Measurements from ENCODE around the gene DNAJC19.

DNAJC19 gene

DNA sequence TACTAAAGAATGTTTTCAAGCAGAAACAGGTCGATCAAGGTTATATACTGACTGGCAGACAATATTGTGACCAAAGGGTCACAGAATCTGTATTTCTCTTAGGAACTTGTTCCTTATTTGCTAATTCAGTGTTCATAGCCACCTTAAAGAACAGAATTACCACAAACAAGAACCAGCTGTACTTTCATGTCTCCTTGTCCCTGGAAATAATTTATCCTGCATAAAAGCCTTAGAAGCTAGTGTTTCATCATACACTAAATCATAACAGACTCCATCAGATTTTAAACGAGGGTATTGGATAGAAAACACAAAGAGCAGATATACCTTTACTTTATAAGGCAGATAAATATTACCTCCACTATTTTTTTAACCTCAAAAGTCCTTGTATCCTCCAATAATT is 6.4 kb downstream of the DNAJC19 start:
- Histone ChIP-seq H3K27ac (ENCODE audit: insufficient read depth in 1 of 2, low read depth in 1 of 2, low read length in 2 of 2, poor library complexity in 1 of 2, severe bottlenecking in 2 of 2) (no peak overlapping the region), H3K36me3 (ENCODE audit: control insufficient read depth in 4 of 4, insufficient read depth in 4 of 4, low read length in 3 of 4) (peaks cover 17 to 43% (median 22%) of the 10 kb centered on the region in 4 experiments), H3K4me1 (ENCODE audit: control extremely low read depth in 1 of 4, control insufficient read depth in 4 of 4, insufficient read depth in 4 of 4, low read length in 3 of 4) (peaks cover 0 to 2% (median under 1%) of the 10 kb centered on the region in 4 experiments), H3K27me3 (replicated peaks in 2 of 5; ENCODE audit: control insufficient read depth in 4 of 5, insufficient read depth in 5 of 5, low read length in 4 of 5) (no peaks in the 10 kb centered on the region), H3K4me3 (ENCODE audit: control insufficient read depth in 1 of 7, extremely low read depth in 1 of 7, insufficient read depth in 4 of 7, low read depth in 2 of 7, low read length in 6 of 7) (no peak overlapping the region), H3K9me3 (ENCODE audit: control extremely low read depth in 1 of 5, control insufficient read depth in 4 of 5, insufficient read depth in 2 of 5, low read depth in 1 of 5, low read length in 4 of 5) (no peaks in the 10 kb centered on the region)
- no peak for DNase-seq
- WGBS (ENCODE audit: insufficient coverage) = 100% methylated on average over 1 of the region's 2 CpGs
- ChIA-PET CTCF (no interaction called here), POLR2A (no interaction called here)

GRCh38 chr3:180981912-180982311 is 7.6 kb downstream of the DNAJC19 start:
- Histone ChIP-seq H3K27ac (ENCODE audit: insufficient read depth in 1 of 2, low read depth in 1 of 2, low read length in 2 of 2, poor library complexity in 1 of 2, severe bottlenecking in 2 of 2) (no peak overlapping the region), H3K27me3 (replicated peaks in 2 of 5; ENCODE audit: control insufficient read depth in 4 of 5, insufficient read depth in 5 of 5, low read length in 4 of 5) (no peaks in the 10 kb centered on the region), H3K36me3 (ENCODE audit: control insufficient read depth in 4 of 4, insufficient read depth in 4 of 4, low read length in 3 of 4) (peaks cover 13 to 38% (median 19%) of the 10 kb centered on the region in 4 experiments), H3K4me3 (ENCODE audit: control insufficient read depth in 1 of 7, extremely low read depth in 1 of 7, insufficient read depth in 4 of 7, low read depth in 2 of 7, low read length in 6 of 7) (no peak overlapping the region), H3K9me3 (ENCODE audit: control extremely low read depth in 1 of 5, control insufficient read depth in 4 of 5, insufficient read depth in 2 of 5, low read depth in 1 of 5, low read length in 4 of 5) (no peaks in the 10 kb centered on the region), H3K4me1 (ENCODE audit: control extremely low read depth in 1 of 4, control insufficient read depth in 4 of 4, insufficient read depth in 4 of 4, low read length in 3 of 4) (no peaks in the 10 kb centered on the region)
- DNase-seq = no peak
- POLR2A ChIA-PET = no interaction called here
- 100% methylated on average over 1 of the region's 2 CpGs for WGBS (ENCODE audit: insufficient coverage)
- CTCF ChIA-PET = no interaction called here

- H3K27ac ChIP-seq (ENCODE audit: insufficient read depth in 1 of 2, low read depth in 1 of 2, low read length in 2 of 2, poor library complexity in 1 of 2, severe bottlenecking in 2 of 2) = no peak overlapping the region
- H3K36me3 ChIP-seq (ENCODE audit: control insufficient read depth in 4 of 4, insufficient read depth in 4 of 4, low read length in 3 of 4) = peaks cover 8 to 32% (median 23%) of the 10 kb centered on the region in 4 experiments
- no peaks in the 10 kb centered on the region for H3K9me3 ChIP-seq (ENCODE audit: control extremely low read depth in 1 of 5, control insufficient read depth in 4 of 5, insufficient read depth in 2 of 5, low read depth in 1 of 5, low read length in 4 of 5)
- ChIA-PET POLR2A (no interaction called here), CTCF (interaction anchor here (0.8 to 1.3 kb wide), 3 partner anchors 19 to 68 kb away, joined by 3 read pairs; partner anchors contain the start of gene FXR1)
- H3K27me3 ChIP-seq (replicated peaks in 2 of 5; ENCODE audit: control insufficient read depth in 4 of 5, insufficient read depth in 5 of 5, low read length in 4 of 5) = no peaks in the 10 kb centered on the region
- no peak overlapping the region for H3K4me3 ChIP-seq (ENCODE audit: control insufficient read depth in 1 of 7, extremely low read depth in 1 of 7, insufficient read depth in 4 of 7, low read depth in 2 of 7, low read length in 6 of 7)
- no peak for DNase-seq
- H3K4me1 ChIP-seq (ENCODE audit: control extremely low read depth in 1 of 4, control insufficient read depth in 4 of 4, insufficient read depth in 4 of 4, low read length in 3 of 4) = no peaks in the 10 kb centered on the region
Observed at GRCh38 chr3:180980611-180981010, 8.9 kb downstream of the DNAJC19 start.

DNA sequence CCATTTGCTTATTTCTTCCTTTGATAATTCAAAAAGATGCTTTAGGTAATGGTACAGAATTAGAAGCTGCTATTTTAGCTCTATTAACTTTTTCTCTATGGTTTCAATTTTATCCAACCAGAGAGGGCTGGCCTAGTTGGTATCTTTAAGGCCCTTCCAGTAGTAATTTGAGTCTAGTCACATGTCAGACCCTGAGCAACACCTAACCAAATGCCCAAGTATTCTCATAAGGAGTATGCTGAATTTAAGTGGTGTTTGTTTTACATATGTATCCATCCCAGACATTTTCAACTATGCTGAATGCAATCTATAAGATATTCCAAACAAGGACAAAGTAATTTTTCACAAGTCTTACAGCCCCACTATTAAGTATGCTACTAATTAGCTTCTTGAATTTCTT is 9.6 kb downstream of the DNAJC19 start:
- Histone ChIP-seq H3K36me3 (ENCODE audit: control insufficient read depth in 4 of 4, insufficient read depth in 4 of 4, low read length in 3 of 4) (peaks cover 8 to 26% (median 21%) of the 10 kb centered on the region in 4 experiments), H3K4me1 (ENCODE audit: control extremely low read depth in 1 of 4, control insufficient read depth in 4 of 4, insufficient read depth in 4 of 4, low read length in 3 of 4) (no peaks in the 10 kb centered on the region), H3K27me3 (replicated peaks in 2 of 5; ENCODE audit: control insufficient read depth in 4 of 5, insufficient read depth in 5 of 5, low read length in 4 of 5) (no peaks in the 10 kb centered on the region), H3K9me3 (ENCODE audit: control extremely low read depth in 1 of 5, control insufficient read depth in 4 of 5, insufficient read depth in 2 of 5, low read depth in 1 of 5, low read length in 4 of 5) (no peaks in the 10 kb centered on the region), H3K4me3 (ENCODE audit: control insufficient read depth in 1 of 7, extremely low read depth in 1 of 7, insufficient read depth in 4 of 7, low read depth in 2 of 7, low read length in 6 of 7) (no peak overlapping the region), H3K27ac (ENCODE audit: insufficient read depth in 1 of 2, low read depth in 1 of 2, low read length in 2 of 2, poor library complexity in 1 of 2, severe bottlenecking in 2 of 2) (no peak overlapping the region)
- CTCF ChIA-PET = interaction anchor here (1.3 kb wide), 2 partner anchors 28 to 67 kb away, joined by 3 read pairs; partner anchors contain the start of gene FXR1
- DNase-seq = no peak
- POLR2A ChIA-PET = no interaction called here

GRCh38 chr3:180977498-180977897 is 12.0 kb downstream of the DNAJC19 start:
- POLR2A ChIA-PET = no interaction called here
- Histone ChIP-seq H3K4me3 (ENCODE audit: control insufficient read depth in 1 of 7, extremely low read depth in 1 of 7, insufficient read depth in 4 of 7, low read depth in 2 of 7, low read length in 6 of 7) (no peak overlapping the region), H3K9me3 (ENCODE audit: control extremely low read depth in 1 of 5, control insufficient read depth in 4 of 5, insufficient read depth in 2 of 5, low read depth in 1 of 5, low read length in 4 of 5) (no peaks in the 10 kb centered on the region), H3K27ac (ENCODE audit: insufficient read depth in 1 of 2, low read depth in 1 of 2, low read length in 2 of 2, poor library complexity in 1 of 2, severe bottlenecking in 2 of 2) (no peak overlapping the region), H3K27me3 (replicated peaks in 2 of 5; ENCODE audit: control insufficient read depth in 4 of 5, insufficient read depth in 5 of 5, low read length in 4 of 5) (no peaks in the 10 kb centered on the region), H3K36me3 (ENCODE audit: control insufficient read depth in 4 of 4, insufficient read depth in 4 of 4, low read length in 3 of 4) (peaks cover 8 to 39% (median 20%) of the 10 kb centered on the region in 4 experiments), H3K4me1 (ENCODE audit: control extremely low read depth in 1 of 4, control insufficient read depth in 4 of 4, insufficient read depth in 4 of 4, low read length in 3 of 4) (no peaks in the 10 kb centered on the region)
- no peak for DNase-seq
- CTCF ChIA-PET = no interaction called here

GRCh38 chr3:180974286-180974685 is 15.2 kb downstream of the DNAJC19 start:
- Histone ChIP-seq H3K4me3 (ENCODE audit: control insufficient read depth in 1 of 7, extremely low read depth in 1 of 7, insufficient read depth in 4 of 7, low read depth in 2 of 7, low read length in 6 of 7) (no peak overlapping the region), H3K27ac (ENCODE audit: insufficient read depth in 1 of 2, low read depth in 1 of 2, low read length in 2 of 2, poor library complexity in 1 of 2, severe bottlenecking in 2 of 2) (no peak overlapping the region), H3K4me1 (ENCODE audit: control extremely low read depth in 1 of 4, control insufficient read depth in 4 of 4, insufficient read depth in 4 of 4, low read length in 3 of 4) (no peaks in the 10 kb centered on the region), H3K36me3 (ENCODE audit: control insufficient read depth in 4 of 4, insufficient read depth in 4 of 4, low read length in 3 of 4) (peaks cover 12 to 65% (median 39%) of the 10 kb centered on the region in 4 experiments), H3K27me3 (replicated peaks in 2 of 5; ENCODE audit: control insufficient read depth in 4 of 5, insufficient read depth in 5 of 5, low read length in 4 of 5) (no peaks in the 10 kb centered on the region), H3K9me3 (ENCODE audit: control extremely low read depth in 1 of 5, control insufficient read depth in 4 of 5, insufficient read depth in 2 of 5, low read depth in 1 of 5, low read length in 4 of 5) (no peaks in the 10 kb centered on the region)
- POLR2A ChIA-PET = no interaction called here
- 100% methylated on average over 4 of the region's 6 CpGs for WGBS (ENCODE audit: insufficient coverage)
- DNase-seq = no peak
- CTCF ChIA-PET = no interaction called here

DNA sequence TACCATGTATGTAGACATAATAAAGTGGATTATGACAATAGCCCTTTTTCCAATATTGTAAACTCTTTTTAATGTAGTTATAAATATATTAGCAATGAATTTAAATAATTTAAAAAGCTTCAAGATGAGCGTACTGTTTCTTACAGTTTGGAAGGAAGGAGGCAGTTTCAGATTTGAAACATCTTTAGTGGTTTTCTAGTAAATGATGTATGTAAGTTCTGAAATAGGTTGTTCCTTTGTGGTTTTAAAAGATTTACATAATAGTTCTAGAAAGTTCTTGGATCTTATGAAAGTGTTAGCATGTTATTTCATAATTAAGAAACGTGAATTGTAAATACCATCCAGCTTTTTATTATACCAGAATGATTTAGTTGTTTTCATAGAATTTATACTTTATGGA is 16.0 kb downstream of the DNAJC19 start:
- no peak for DNase-seq
- H3K27ac ChIP-seq (ENCODE audit: insufficient read depth in 1 of 2, low read depth in 1 of 2, low read length in 2 of 2, poor library complexity in 1 of 2, severe bottlenecking in 2 of 2) = no peak overlapping the region
- CTCF ChIA-PET = interaction anchor here (1.0 kb wide), 1 partner anchor 16 kb away, joined by 3 read pairs; no protein-coding TSS in a partner anchor
- H3K4me1 ChIP-seq (ENCODE audit: control extremely low read depth in 1 of 4, control insufficient read depth in 4 of 4, insufficient read depth in 4 of 4, low read length in 3 of 4) = no peaks in the 10 kb centered on the region
- POLR2A ChIA-PET = no interaction called here
- H3K36me3 ChIP-seq (ENCODE audit: control insufficient read depth in 4 of 4, insufficient read depth in 4 of 4, low read length in 3 of 4) = peaks cover 16 to 63% (median 43%) of the 10 kb centered on the region in 4 experiments
- no peaks in the 10 kb centered on the region for H3K9me3 ChIP-seq (ENCODE audit: control extremely low read depth in 1 of 5, control insufficient read depth in 4 of 5, insufficient read depth in 2 of 5, low read depth in 1 of 5, low read length in 4 of 5)
- H3K4me3 ChIP-seq (ENCODE audit: control insufficient read depth in 1 of 7, extremely low read depth in 1 of 7, insufficient read depth in 4 of 7, low read depth in 2 of 7, low read length in 6 of 7) = no peak overlapping the region
- no peaks in the 10 kb centered on the region for H3K27me3 ChIP-seq (replicated peaks in 2 of 5; ENCODE audit: control insufficient read depth in 4 of 5, insufficient read depth in 5 of 5, low read length in 4 of 5)
- WGBS (ENCODE audit: insufficient coverage) = 100% methylated on average over 1 of the region's 2 CpGs

All from common myeloid progenitor, CD34-positive (primary cell).